CD8-positive, alpha-beta memory T cell (primary cell): ENCODE results near the gene GPR78. TPM values are rescaled to one million over a fixed set of nuclear protein-coding genes. Genes with fewer than 3 reads are reported as not detected.

Experiments
- CTCF ChIA-PET: fragments of 350-600 bp; sonication (Branson Sonifier 250); formaldehyde crosslinking; loops from one replicate; lab custom pipeline; 2021; ENCODE audit warnings: antibody characterized with exemption; lab: Charles Lee
- POLR2A ChIA-PET: fragments of 350-600 bp; sonication (Branson Sonifier 250); formaldehyde crosslinking; loops from one replicate; lab custom pipeline; 2021; ENCODE audit warnings: antibody characterized with exemption; lab: Charles Lee
- DNase-seq, 5 donors: peaks; one replicate each; pipeline versions ENCODE4 v3.0.0 to v3.0.0-alpha.2; 2020 to 2022; ENCODE audit warnings: mixed read lengths in 1 of 5
- H3K27ac ChIP-seq: one replicate; pipeline ENCODE4 v1.7.0; 2013; ENCODE audit warnings: low read depth, mild to moderate bottlenecking, low read length, moderate library complexity
- H3K27me3 ChIP-seq: 2 replicates; pipeline ENCODE4 v1.7.0; 2013; ENCODE audit warnings: low read length, mild to moderate bottlenecking; ENCODE audit not compliant: insufficient read depth, poor library complexity, severe bottlenecking
- H3K36me3 ChIP-seq: 2 replicates; pipeline ENCODE4 v1.7.0; 2013; ENCODE audit warnings: mild to moderate bottlenecking, low read length, moderate library complexity; ENCODE audit not compliant: insufficient read depth
- H3K4me1 ChIP-seq: 2 replicates; pipeline ENCODE4 v1.7.0; 2013; ENCODE audit warnings: mild to moderate bottlenecking, low read length, moderate library complexity; ENCODE audit not compliant: insufficient read depth
- H3K4me3 ChIP-seq: 2 replicates; pipeline ENCODE4 v1.7.0; 2013; ENCODE audit warnings: mild to moderate bottlenecking, low read length
- H3K9me3 ChIP-seq: 2 replicates; pipeline ENCODE4 v1.7.0; 2013; ENCODE audit warnings: mild to moderate bottlenecking, low read length
- H3K27ac Mint-ChIP-seq, 8 donors: one replicate each; pipeline ENCODE4 v1.8.0; 2020 to 2021; ENCODE audit warnings: mixed read lengths in 8 of 8, mild to moderate bottlenecking in 6 of 8, inconsistent platforms in 3 of 8, moderate library complexity in 3 of 8
- H3K27me3 Mint-ChIP-seq, 2 donors: one replicate each; pipeline ENCODE4 v1.8.0; 2020 to 2021; ENCODE audit warnings: mixed read lengths in 2 of 2, mild to moderate bottlenecking in 1 of 2, moderate library complexity in 1 of 2
- H3K36me3 Mint-ChIP-seq, 3 donors: one replicate each; pipeline ENCODE4 v1.8.0; 2020 to 2021; ENCODE audit warnings: mixed read lengths in 3 of 3, inconsistent platforms in 1 of 3, mild to moderate bottlenecking in 1 of 3
- H3K4me1 Mint-ChIP-seq, 3 donors: one replicate each; pipeline ENCODE4 v1.8.0; 2020 to 2021; ENCODE audit warnings: mixed read lengths in 3 of 3, inconsistent platforms in 1 of 3, mild to moderate bottlenecking in 1 of 3
- H3K4me3 Mint-ChIP-seq, 7 donors: one replicate each; pipeline ENCODE4 v1.8.0; 2020 to 2021; ENCODE audit warnings: mixed read lengths in 7 of 7, mild to moderate bottlenecking in 6 of 7, moderate library complexity in 4 of 7, inconsistent platforms in 2 of 7
- H3K9me3 Mint-ChIP-seq, 5 donors: one replicate each; pipeline ENCODE4 v1.8.0; 2020 to 2022; ENCODE audit warnings: mixed read lengths in 5 of 5, mild to moderate bottlenecking in 3 of 5, moderate library complexity in 2 of 5, inconsistent platforms in 1 of 5
- polyA plus RNA-seq: library from polyadenylated mRNA; unstranded; fragments of 300-500 nt; fragmentation: Illumina TruSeq; gene quantifications from one replicate; pipeline ENCODE4 v1.2.3, GENCODE V29; 2021
- total RNA-seq, 2 experiments: library from RNA; stranded (reverse); gene quantifications; one replicate each; pipeline ENCODE4 v1.2.3, GENCODE V29; 2021

Gene GPR78
- total and polyA plus RNA-seq, 3 experiments from 2014 or later, result not detected

DNA sequence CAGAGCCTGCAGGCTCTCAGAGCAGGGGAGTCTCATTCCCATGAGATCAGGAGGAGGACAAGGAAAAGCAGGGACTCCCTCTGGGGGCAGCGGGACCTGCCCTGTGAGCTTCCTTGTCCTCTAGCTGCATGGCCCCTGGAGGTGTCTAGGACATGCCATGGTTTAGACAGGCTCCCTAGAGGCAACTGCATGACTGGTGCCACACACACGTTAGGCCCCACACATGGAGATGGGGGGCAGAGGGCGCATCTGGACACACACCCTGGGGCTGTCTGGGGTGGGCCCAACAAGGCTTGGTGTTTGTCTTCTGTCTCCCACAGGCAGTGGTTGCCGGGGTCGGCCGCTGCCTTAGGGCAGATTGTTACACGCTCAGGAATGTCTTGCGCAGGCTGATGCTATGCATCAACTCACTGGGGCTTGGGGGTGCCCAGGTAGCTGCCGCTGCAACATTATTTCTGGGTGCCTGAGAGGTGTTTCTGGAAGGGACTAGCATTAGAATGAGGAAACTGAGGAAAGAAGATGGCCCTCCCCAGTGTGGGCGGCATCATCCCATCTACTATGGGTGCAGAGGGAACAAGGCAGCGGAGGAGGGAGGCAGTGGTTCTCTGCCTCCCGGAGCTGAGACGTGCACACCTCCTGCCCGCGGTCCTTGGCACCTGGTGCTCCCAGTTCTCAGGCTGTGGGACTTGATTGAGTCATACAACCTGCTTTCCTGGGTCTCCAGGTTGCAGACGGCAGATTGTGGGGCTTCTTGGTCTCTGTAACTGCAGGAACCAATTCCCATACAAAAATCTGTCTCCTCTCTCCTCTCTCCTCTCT lies 32.1 kb upstream of the GPR78 start:
- Histone ChIP-seq H3K4me1 (no peaks in the 10 kb centered on the region), H3K9me3 (no peaks in the 10 kb centered on the region), H3K27me3 (no peaks in the 10 kb centered on the region), H3K36me3 (no peaks in the 10 kb centered on the region), H3K27ac (peak overlapping the region; percentile 16), H3K4me3 (no peak overlapping the region)
- Mint-ChIP-seq H3K9me3 (peaks cover 0 to 2% (median 0%) of the 10 kb centered on the region in 5 donors), H3K27me3 (peaks cover 3% of the 10 kb centered on the region in 2 donors), H3K36me3 (no peaks in the 10 kb centered on the region), H3K4me3 (no peak overlapping the region), H3K4me1 (no peaks in the 10 kb centered on the region), H3K27ac (no peak overlapping the region)
- ChIA-PET POLR2A (no interaction called here), CTCF (no interaction called here)
- no peak for DNase-seq

DNA sequence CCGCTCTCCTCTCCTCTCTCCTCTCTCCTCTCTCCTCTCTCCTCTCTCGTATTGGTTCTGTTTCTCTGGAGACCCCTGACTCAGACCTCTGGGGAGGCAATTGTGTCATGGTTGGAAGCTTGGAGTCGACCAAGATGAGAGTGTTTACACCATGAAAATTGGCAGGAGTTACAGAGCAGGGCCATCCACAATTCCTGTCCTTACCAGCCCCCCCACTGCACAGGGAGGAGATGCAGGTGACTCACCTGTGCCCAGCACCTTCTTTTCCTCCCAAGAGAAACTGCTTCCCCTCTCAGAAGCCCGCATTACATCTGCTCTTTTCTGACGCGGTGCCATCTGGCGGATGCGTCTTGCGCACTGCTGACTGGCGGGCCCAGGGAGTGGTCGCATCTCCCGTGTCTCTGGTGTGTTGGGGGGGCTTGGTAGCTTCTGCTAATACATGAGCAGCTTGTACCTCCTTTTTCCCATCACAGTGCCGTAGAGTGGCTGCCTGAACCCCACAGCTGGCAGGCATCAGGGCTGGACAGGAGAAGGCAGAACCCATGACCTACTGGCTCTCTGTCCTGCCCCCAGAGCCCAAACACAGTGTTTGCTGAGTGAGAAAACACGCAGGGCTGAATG lies 31.4 kb upstream of the GPR78 start:
- H3K4me1 ChIP-seq, result no peaks in the 10 kb centered on the region
- H3K27ac ChIP-seq, result peak overlapping the region; percentile 43
- DNase-seq, result no peak
- Mint-ChIP-seq H3K4me3 (no peak overlapping the region), H3K27ac (no peak overlapping the region), H3K27me3 (peaks cover 3 to 4% of the 10 kb centered on the region in 2 donors), H3K9me3 (peaks cover 0 to 2% (median 0%) of the 10 kb centered on the region in 5 donors), H3K4me1 (no peaks in the 10 kb centered on the region), H3K36me3 (no peaks in the 10 kb centered on the region)
- no peaks in the 10 kb centered on the region for H3K9me3 ChIP-seq
- no peak overlapping the region for H3K4me3 ChIP-seq
- ChIA-PET CTCF (no interaction called here), POLR2A (no interaction called here)
- no peaks in the 10 kb centered on the region for H3K27me3 ChIP-seq
- H3K36me3 ChIP-seq, result no peaks in the 10 kb centered on the region

DNA sequence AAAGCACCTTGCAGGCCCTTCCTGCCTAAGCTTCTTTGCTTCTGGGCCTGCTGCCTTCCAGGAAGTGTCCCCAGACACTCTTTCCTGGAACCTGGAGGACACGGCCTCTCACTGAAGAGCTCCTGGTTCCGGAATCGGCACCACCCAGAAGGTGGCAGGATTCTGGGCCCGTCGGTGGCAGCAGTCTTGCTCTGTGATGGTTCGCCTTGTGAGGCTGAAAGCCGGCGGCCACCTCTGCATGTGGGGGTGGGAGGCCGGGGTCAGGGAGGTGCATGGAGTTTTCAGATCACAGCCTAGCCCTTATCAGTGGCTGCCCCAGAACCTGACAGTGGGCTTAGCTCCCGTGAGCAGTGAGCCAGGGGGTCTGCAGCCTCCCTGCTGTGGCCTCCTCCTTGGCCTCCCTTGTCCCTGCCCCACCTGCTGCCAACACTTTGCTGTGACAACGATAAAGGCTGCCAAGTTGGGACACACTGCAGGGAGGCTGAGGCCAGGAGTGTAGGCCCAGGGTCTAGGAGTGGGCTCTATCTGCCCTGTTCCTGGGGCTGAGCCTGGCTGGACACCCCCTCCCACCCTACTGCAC lies 30.8 kb upstream of the GPR78 start:
- H3K27me3 Mint-ChIP-seq, result peaks cover 3 to 4% of the 10 kb centered on the region in 2 donors
- H3K4me3 ChIP-seq, result no peak overlapping the region
- POLR2A ChIA-PET, result no interaction called here
- CTCF ChIA-PET, result no interaction called here
- no peak overlapping the region for H3K27ac Mint-ChIP-seq
- no peaks in the 10 kb centered on the region for H3K4me1 ChIP-seq
- no peaks in the 10 kb centered on the region for H3K36me3 ChIP-seq
- H3K27me3 ChIP-seq, result no peaks in the 10 kb centered on the region
- no peak overlapping the region for H3K4me3 Mint-ChIP-seq
- no peaks in the 10 kb centered on the region for H3K9me3 ChIP-seq
- peaks cover 0 to 2% (median 0%) of the 10 kb centered on the region in 5 donors for H3K9me3 Mint-ChIP-seq
- no peak overlapping the region for H3K27ac ChIP-seq
- no peak for DNase-seq
- no peaks in the 10 kb centered on the region for H3K4me1 Mint-ChIP-seq
- H3K36me3 Mint-ChIP-seq, result no peaks in the 10 kb centered on the region

DNA sequence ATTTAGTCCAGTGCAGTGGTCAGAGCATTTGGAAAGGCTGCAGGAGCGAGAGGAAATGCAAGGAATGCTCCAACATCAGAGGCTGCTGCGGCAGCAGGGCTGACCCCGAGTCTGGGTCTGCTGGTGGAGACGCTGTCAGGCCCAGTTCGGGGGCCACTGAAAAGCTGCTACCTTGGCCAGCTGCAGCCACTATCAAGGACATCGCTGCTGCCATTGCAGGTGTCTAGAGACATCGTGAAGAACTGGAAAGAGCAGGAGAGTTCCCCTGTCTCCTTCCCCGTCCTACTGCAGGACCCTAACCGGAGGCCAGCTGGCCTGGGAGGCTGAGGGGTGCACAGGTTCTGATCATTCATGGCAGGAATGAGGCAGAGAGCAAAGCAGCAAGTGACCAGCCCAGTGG lies 29.5 kb upstream of the GPR78 start:
- H3K36me3 ChIP-seq, result no peaks in the 10 kb centered on the region
- no peaks in the 10 kb centered on the region for H3K4me1 Mint-ChIP-seq
- H3K9me3 ChIP-seq, result no peaks in the 10 kb centered on the region
- H3K9me3 Mint-ChIP-seq, result peaks cover 0 to 2% (median 0%) of the 10 kb centered on the region in 5 donors
- H3K4me1 ChIP-seq, result no peaks in the 10 kb centered on the region
- ChIA-PET CTCF (no interaction called here), POLR2A (no interaction called here)
- no peak for DNase-seq
- H3K27ac Mint-ChIP-seq, result no peak overlapping the region
- H3K27me3 Mint-ChIP-seq, result peaks cover 3 to 8% of the 10 kb centered on the region in 2 donors
- H3K4me3 ChIP-seq, result no peak overlapping the region
- H3K4me3 Mint-ChIP-seq, result no peak overlapping the region
- no peaks in the 10 kb centered on the region for H3K27me3 ChIP-seq
- H3K36me3 Mint-ChIP-seq, result no peaks in the 10 kb centered on the region
- H3K27ac ChIP-seq, result no peak overlapping the region

DNA sequence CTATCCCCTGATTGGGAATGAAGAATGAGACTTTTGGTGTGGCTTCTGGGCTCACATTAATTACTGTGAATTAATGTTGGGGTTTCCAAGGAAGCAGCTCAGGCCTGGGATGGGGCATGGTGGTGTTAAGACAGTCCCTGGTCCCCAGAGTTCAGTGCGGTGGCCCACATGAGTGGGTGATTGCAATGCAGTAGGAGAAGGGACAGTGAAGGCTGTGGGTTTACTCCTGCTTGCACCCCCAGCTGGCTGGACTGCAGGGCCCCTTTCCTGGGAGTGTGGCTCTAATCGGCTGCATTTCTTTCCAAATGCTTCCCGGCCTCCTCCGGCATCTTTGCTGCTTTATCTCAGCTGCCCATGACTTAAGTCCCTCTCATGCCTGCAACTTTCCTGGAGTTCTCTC lies 28.2 kb upstream of the GPR78 start:
- Mint-ChIP-seq H3K27ac (no peak overlapping the region), H3K36me3 (no peaks in the 10 kb centered on the region), H3K9me3 (no peaks in the 10 kb centered on the region), H3K4me1 (no peaks in the 10 kb centered on the region), H3K27me3 (peaks cover 2 to 5% of the 10 kb centered on the region in 2 donors), H3K4me3 (no peak overlapping the region)
- H3K4me1 ChIP-seq, result no peaks in the 10 kb centered on the region
- H3K9me3 ChIP-seq, result no peaks in the 10 kb centered on the region
- POLR2A ChIA-PET, result no interaction called here
- H3K27ac ChIP-seq, result no peak overlapping the region
- CTCF ChIA-PET, result no interaction called here
- H3K36me3 ChIP-seq, result no peaks in the 10 kb centered on the region
- no peaks in the 10 kb centered on the region for H3K27me3 ChIP-seq
- no peak for DNase-seq
- no peak overlapping the region for H3K4me3 ChIP-seq

DNA sequence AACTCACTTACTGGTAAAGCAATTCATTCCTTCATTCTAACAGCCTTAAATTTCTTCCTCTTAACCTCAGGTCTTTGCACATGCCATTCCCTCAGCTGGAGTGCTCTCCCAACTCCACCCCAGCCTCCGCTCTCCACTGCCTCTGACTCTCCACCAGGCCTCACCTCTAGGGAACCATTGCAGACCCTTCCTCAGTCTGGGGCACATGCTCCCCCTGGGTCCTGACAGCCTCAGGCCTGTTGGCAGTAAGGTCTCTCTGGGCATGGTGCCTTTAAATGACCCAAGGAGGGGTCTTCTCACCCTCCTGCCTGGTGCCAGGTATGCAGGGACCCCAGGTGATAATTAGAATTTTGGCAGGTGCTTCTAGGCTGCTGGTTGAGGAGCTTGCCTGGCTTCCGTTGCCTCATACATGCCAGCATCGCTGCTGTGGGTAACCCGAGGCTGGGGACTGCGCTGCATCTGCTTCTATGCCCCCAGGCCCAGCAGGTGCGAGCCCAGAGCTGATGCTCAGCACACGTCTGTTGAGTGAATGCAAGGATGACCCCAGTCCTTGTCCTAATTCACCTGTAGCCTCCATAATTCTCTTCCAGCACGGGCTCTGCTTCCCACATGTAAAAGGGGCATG lies 27.5 kb upstream of the GPR78 start:
- no peak overlapping the region for H3K4me3 Mint-ChIP-seq
- H3K9me3 Mint-ChIP-seq, result no peaks in the 10 kb centered on the region
- no peak overlapping the region for H3K27ac Mint-ChIP-seq
- Histone ChIP-seq H3K4me1 (no peaks in the 10 kb centered on the region), H3K27ac (no peak overlapping the region), H3K27me3 (no peaks in the 10 kb centered on the region), H3K36me3 (no peaks in the 10 kb centered on the region), H3K4me3 (no peak overlapping the region), H3K9me3 (no peaks in the 10 kb centered on the region)
- ChIA-PET CTCF (interaction anchor here (1.3 kb wide), 1 partner anchor 10 kb away, joined by 3 read pairs; no protein-coding TSS in a partner anchor), POLR2A (no interaction called here)
- H3K27me3 Mint-ChIP-seq, result peaks cover 2 to 5% of the 10 kb centered on the region in 2 donors
- no peaks in the 10 kb centered on the region for H3K36me3 Mint-ChIP-seq
- H3K4me1 Mint-ChIP-seq, result no peaks in the 10 kb centered on the region
- no peak for DNase-seq

DNA sequence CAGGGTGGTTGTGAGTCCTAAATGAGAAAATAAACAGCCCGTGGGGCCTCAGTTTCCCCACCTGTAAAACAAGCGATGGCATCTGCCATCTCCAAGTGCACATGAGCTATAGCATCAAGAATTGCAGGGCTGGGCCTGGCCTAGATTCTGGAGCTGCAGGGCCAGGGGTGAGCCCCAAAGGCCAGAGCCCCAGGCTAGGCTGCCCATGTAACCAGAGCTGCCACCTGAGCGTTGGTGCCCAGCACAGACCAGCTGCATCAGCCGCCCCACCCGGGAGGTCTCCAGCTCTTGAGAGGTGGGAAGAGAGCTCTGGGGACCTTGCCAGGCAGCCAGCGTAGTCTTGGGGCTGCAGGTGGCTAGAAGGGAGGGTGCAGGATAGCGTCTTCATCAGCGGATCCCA lies 27.0 kb upstream of the GPR78 start:
- no peaks in the 10 kb centered on the region for H3K36me3 Mint-ChIP-seq

DNA sequence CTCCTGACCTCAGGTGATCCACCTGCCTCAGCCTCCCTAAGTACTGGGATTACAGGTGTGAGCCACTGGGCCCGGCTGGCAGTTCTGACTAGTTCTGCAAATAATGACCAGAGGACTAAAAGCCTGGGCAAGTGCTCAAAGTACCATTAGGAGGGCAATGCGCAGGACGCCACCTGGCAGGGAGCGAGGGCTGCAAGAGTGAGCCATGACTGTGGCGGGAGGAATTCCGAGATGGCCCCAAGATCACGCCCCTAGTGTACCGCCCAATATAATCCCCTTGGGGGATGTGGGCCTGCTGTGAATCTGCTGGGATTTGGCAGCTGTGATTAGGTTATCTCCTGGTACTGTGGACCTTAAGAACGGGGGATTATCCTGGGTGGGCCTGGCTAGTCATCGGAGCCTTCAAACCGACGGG lies 26.2 kb upstream of the GPR78 start:
- no peaks in the 10 kb centered on the region for H3K9me3 Mint-ChIP-seq
- CTCF ChIA-PET, result no interaction called here
- POLR2A ChIA-PET, result no interaction called here
- Histone ChIP-seq H3K4me1 (no peaks in the 10 kb centered on the region), H3K27ac (no peak overlapping the region), H3K36me3 (no peaks in the 10 kb centered on the region), H3K4me3 (no peak overlapping the region), H3K9me3 (no peaks in the 10 kb centered on the region), H3K27me3 (no peaks in the 10 kb centered on the region)
- no peaks in the 10 kb centered on the region for H3K4me1 Mint-ChIP-seq
- no peak for DNase-seq
- peaks cover 2 to 8% of the 10 kb centered on the region in 2 donors for H3K27me3 Mint-ChIP-seq
- no peak overlapping the region for H3K27ac Mint-ChIP-seq
- H3K4me3 Mint-ChIP-seq, result no peak overlapping the region
- H3K36me3 Mint-ChIP-seq, result no peaks in the 10 kb centered on the region

More for the DNA sequence above, 27.0 kb upstream of the GPR78 start:
- ChIA-PET CTCF (interaction anchor here (1.3 kb wide), 1 partner anchor 9 kb away, joined by 3 read pairs; no protein-coding TSS in a partner anchor), POLR2A (no interaction called here)
- Histone ChIP-seq H3K27ac (no peak overlapping the region), H3K27me3 (no peaks in the 10 kb centered on the region), H3K4me1 (no peaks in the 10 kb centered on the region), H3K9me3 (no peaks in the 10 kb centered on the region), H3K4me3 (no peak overlapping the region), H3K36me3 (no peaks in the 10 kb centered on the region)
- no peak for DNase-seq
- Mint-ChIP-seq H3K9me3 (no peaks in the 10 kb centered on the region), H3K27me3 (peaks cover 2 to 5% of the 10 kb centered on the region in 2 donors), H3K4me3 (no peak overlapping the region), H3K4me1 (no peaks in the 10 kb centered on the region), H3K27ac (no peak overlapping the region)
